Thyroid gland (tissue), 4 donors: Measurements from ENCODE around the gene LMBR1L. TPM values are rescaled to one million over a fixed set of nuclear protein-coding genes. Genes with fewer than 3 reads are reported as not detected.

Experiments
- DNase-seq, 2 donors: peaks; one replicate each; pipeline ENCODE4 v3.0.0-alpha.2; 2019
- H3K27ac ChIP-seq, 3 donors: fragments of 200-600 bp; sonication (generic); 1 replicate in 2 of 3; 2 replicates in 1 of 3; pipeline ENCODE4 v1.5.1; 2016 to 2019; ENCODE audit warnings: mild to moderate bottlenecking in 1 of 3, moderate library complexity in 1 of 3
- H3K27me3 ChIP-seq: fragments of 200-600 bp; sonication (generic); one replicate; pipeline ENCODE4 v1.5.1; 2019
- H3K36me3 ChIP-seq, 2 donors: fragments of 200-600 bp; sonication (generic); one replicate each; pipeline ENCODE4 v1.5.1; 2016 to 2019
- H3K4me1 ChIP-seq, 2 donors: fragments of 200-600 bp; sonication (generic); one replicate each; pipeline ENCODE4 v1.5.1; 2017 to 2019
- H3K4me3 ChIP-seq, 3 donors: fragments of 200-600 bp; sonication (generic); replicated peaks in 1 of 3; 1 replicate in 2 of 3; 2 replicates in 1 of 3; pipeline ENCODE4 v1.5.1; 2016; ENCODE audit warnings: mild to moderate bottlenecking in 1 of 3
- H3K9me3 ChIP-seq: fragments of 200-600 bp; sonication (generic); one replicate; pipeline ENCODE4 v1.5.1; 2017
- POLR2A ChIP-seq, 2 donors: fragments of 450-650 bp; IDR thresholded peaks; one replicate each; pipeline ENCODE4 v1.6.1; 2017; ENCODE audit warnings: antibody characterized with exemption in 2 of 2, mild to moderate bottlenecking in 2 of 2, moderate library complexity in 1 of 2
- WGBS, 2 donors: methylation state at CpG; one replicate each; pipeline ENCODE4 v1.1.5; 2017; 5-methylcytosine and 5-hydroxymethylcytosine counted together
- intact Hi-C: fragments of 100-400 bp; cut with DNase I; formaldehyde crosslinking; loops from one replicate; pipeline ENCODE4 v1.15.1; 2023
- total RNA-seq, 4 donors: library from RNA; depleted of rRNA; stranded (reverse); fragments of >200 nt; gene quantifications; one replicate each; pipeline ENCODE4 v1.2.3, GENCODE V29; 2016
- TF ChIP-seq, protein P1 (sequence below), 6 experiments: fragments of 200-600 bp in 3 of 6; fragments of 450-650 bp in 3 of 6; sonication (generic) in 3 of 6; IDR thresholded peaks; one replicate each; pipeline ENCODE4 v1.5.1; 2016 to 2019; ENCODE audit warnings: antibody characterized with exemption in 6 of 6, mild to moderate bottlenecking in 2 of 6, inconsistent platforms in 1 of 6, moderate library complexity in 1 of 6

LMBR1L gene
- total RNA-seq, 4 donors from 2014 or later, result 30.4 to 54.8 (median 46.6) TPM

DNA sequence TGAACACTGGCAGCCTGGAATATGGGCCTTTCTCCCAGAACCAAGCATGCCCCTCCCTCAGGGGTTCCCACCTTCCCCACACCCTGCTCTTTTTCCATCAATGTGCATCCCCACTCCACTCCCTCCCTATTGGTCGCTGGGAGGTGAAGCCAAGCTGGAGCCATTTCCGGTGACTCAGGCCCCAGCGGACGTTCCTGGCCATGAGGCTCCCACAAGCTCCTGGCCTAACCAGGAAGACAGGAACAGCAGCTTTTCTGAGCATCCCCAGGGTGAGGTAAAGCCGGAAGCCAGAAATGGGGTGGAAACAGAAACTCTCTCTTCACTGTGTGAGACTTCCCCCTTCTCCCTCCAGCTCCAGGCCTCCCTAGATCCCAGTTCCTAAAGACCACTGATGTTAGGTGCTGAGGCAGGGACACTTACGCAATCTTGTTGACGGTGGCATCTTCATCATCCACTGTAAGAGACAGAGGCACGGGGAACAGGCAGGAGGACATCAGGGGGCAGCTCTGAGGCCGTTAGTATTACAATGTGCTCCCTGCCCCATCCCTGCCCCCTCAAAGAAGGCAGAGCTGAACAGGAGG lies 5.1 kb downstream of the LMBR1L start:
- WGBS, 2 donors, result 82 to 88% methylated on average over 9 of the region's 9 CpGs
- intact Hi-C loops, result no loop called here
- DNase-seq, result no peak
- peaks cover 17 to 49% of the 10 kb centered on the region in 2 donors for H3K4me1 ChIP-seq
- no peaks in the 10 kb centered on the region for H3K27me3 ChIP-seq
- TF ChIP-seq POLR2A (IDR thresholded peaks at IDR 0.05), result no peak
- TF ChIP-seq, protein P1, sequence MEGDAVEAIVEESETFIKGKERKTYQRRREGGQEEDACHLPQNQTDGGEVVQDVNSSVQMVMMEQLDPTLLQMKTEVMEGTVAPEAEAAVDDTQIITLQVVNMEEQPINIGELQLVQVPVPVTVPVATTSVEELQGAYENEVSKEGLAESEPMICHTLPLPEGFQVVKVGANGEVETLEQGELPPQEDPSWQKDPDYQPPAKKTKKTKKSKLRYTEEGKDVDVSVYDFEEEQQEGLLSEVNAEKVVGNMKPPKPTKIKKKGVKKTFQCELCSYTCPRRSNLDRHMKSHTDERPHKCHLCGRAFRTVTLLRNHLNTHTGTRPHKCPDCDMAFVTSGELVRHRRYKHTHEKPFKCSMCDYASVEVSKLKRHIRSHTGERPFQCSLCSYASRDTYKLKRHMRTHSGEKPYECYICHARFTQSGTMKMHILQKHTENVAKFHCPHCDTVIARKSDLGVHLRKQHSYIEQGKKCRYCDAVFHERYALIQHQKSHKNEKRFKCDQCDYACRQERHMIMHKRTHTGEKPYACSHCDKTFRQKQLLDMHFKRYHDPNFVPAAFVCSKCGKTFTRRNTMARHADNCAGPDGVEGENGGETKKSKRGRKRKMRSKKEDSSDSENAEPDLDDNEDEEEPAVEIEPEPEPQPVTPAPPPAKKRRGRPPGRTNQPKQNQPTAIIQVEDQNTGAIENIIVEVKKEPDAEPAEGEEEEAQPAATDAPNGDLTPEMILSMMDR (IDR thresholded peaks at IDR 0.05), result no peak
- H3K9me3 ChIP-seq, result no peaks in the 10 kb centered on the region
- peak overlapping the region in 1 of 3 donors; percentile 22 for H3K27ac ChIP-seq
- H3K4me3 ChIP-seq, result no peak overlapping the region
- peaks cover 26 to 32% of the 10 kb centered on the region in 2 donors for H3K36me3 ChIP-seq

- Histone ChIP-seq H3K4me1 (peaks cover 16 to 49% of the 10 kb centered on the region in 2 donors), H3K27ac (no peak overlapping the region), H3K9me3 (no peaks in the 10 kb centered on the region), H3K27me3 (no peaks in the 10 kb centered on the region), H3K36me3 (peaks cover 34 to 40% of the 10 kb centered on the region in 2 donors), H3K4me3 (no peak overlapping the region)
- no peak for DNase-seq
- no peak for TF ChIP-seq POLR2A (IDR thresholded peaks at IDR 0.05)
- TF ChIP-seq, protein P1 (IDR thresholded peaks at IDR 0.05), result no peak
- 90 to 95% methylated on average over 2 to 3 of the region's 3 CpGs for WGBS, 2 donors
- intact Hi-C loops, result no loop called here
Observed at GRCh38 chr12:49104822-49105221, 5.8 kb downstream of the LMBR1L start.

GRCh38 chr12:49100380-49100779 lies 10.3 kb downstream of the LMBR1L start:
- no peaks in the 10 kb centered on the region for H3K27me3 ChIP-seq
- no peak overlapping the region for H3K27ac ChIP-seq
- no peak for DNase-seq
- no peaks in the 10 kb centered on the region for H3K9me3 ChIP-seq
- H3K4me3 ChIP-seq, result no peak overlapping the region
- peaks cover 55 to 72% of the 10 kb centered on the region in 2 donors for H3K36me3 ChIP-seq
- intact Hi-C loops, result no loop called here
- TF ChIP-seq, protein P1 (IDR thresholded peaks at IDR 0.05), result no peak
- TF ChIP-seq POLR2A (IDR thresholded peaks at IDR 0.05), result no peak
- 95% methylated on average over 6 of the region's 6 CpGs for WGBS, 2 donors
- peaks cover 0 to 9% of the 10 kb centered on the region in 2 donors for H3K4me1 ChIP-seq

DNA sequence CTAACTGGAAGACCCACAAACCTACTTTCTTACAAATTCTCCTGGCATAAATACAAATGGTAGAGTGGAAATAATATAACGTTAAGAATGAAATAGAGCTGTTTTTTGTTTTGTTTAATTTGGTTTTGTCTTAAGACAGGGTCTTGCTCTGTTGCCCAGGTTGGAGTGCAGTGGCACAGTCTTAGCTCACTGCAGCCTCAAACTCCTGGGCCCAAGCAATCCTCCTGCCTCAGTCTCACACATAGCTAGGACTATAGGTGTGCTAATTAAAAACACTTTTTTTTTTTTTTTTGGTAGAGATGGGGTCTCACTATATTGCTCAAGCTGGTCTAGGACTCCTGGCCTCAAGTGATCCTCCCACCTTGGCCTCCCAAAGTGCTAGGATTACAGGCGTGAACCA lies 11.9 kb downstream of the LMBR1L start:
- Histone ChIP-seq H3K36me3 (peaks cover 52 to 65% of the 10 kb centered on the region in 2 donors), H3K27ac (no peak overlapping the region), H3K4me1 (peaks cover 11 to 13% of the 10 kb centered on the region in 2 donors), H3K4me3 (no peak overlapping the region), H3K9me3 (no peaks in the 10 kb centered on the region), H3K27me3 (no peaks in the 10 kb centered on the region)
- no peak for DNase-seq
- TF ChIP-seq, protein P1 (IDR thresholded peaks at IDR 0.05), result no peak
- TF ChIP-seq POLR2A (IDR thresholded peaks at IDR 0.05), result no peak
- WGBS, 2 donors, result 91 to 95% methylated on average over 2 of the region's 2 CpGs
- intact Hi-C loops, result no loop called here

DNA sequence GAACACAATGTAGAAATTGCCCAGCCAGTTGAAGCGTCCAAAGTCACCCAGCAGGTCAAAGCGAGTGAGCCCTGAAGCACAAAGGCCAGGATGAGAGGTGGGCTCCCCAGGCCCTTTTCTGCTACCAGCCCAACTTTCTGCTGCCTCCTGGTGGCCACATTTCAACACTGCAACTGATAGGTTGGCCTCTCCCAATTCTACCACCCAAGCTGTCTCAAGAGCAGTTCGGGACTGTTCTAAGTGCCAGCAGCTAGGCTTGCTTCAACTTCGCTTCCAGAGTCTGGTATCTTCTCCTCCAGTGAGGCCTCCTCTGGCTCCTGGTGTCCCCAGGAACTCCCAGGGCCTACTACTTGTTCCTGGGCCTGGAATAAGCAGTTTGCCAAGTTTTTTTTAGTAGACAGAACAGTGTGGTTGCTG lies 12.6 kb downstream of the LMBR1L start:
- Histone ChIP-seq H3K4me3 (no peak overlapping the region), H3K36me3 (peaks cover 51 to 61% of the 10 kb centered on the region in 2 donors), H3K4me1 (peaks cover 11 to 17% of the 10 kb centered on the region in 2 donors), H3K27me3 (no peaks in the 10 kb centered on the region), H3K9me3 (no peaks in the 10 kb centered on the region), H3K27ac (no peak overlapping the region)
- WGBS, 2 donors, result 66 to 81% methylated on average over 2 to 4 of the region's 4 CpGs
- peak; percentile 35 to 39 for DNase-seq
- TF ChIP-seq POLR2A (IDR thresholded peaks at IDR 0.05), result no peak
- TF ChIP-seq, protein P1 (IDR thresholded peaks at IDR 0.05), result peak; percentile 42 to 73 (median 53)
- intact Hi-C loops, result no loop called here
